HG02798 (cell line): Measurements from ENCODE around the gene LRRC25.
"Not testable (repeated sequence)": the region's sequence is repeated elsewhere in the genome, so short reads cannot be mapped to it uniquely, and the experiment has no call there.

ENCODE experiments used
- ATAC-seq: cut with Tn5 transposase; IDR thresholded peaks from one replicate; pipeline ENCODE4 v1.9.1; 2021; ENCODE audit warnings: mild to moderate bottlenecking; ENCODE audit not compliant: unreplicated experiment, poor library complexity

Gene LRRC25

DNA sequence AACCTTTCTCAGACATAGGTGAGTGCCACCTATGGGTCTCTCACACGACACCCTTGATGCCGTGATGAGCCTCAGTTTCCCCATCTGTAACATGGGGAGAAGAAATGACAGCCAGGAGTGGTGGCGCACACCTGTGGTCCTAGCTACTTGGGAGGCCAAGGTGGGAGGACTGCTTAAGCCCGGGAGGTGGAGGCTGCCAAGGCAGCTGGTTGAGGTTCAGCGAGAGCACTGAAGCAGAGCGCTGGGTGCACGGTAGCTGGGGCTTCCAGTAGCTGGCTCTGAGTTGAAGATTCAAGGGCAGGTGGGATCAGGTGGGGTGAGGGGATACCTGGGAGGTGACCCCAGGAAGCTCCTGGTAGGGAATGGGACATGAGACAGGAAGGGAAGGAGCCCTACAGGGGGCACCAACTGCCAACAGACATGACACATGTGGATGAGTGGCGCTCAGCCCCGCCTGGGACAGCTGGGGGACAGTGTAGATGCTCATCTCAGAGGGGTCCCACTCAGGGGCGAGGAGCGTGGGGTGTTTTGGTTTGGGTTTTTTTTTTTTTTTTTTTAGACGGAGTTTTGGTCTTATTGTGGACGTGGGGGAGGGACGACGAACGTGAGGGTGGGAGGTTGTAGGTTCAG is 15.3 kb upstream of the LRRC25 start:
- no peak for ATAC-seq

DNA sequence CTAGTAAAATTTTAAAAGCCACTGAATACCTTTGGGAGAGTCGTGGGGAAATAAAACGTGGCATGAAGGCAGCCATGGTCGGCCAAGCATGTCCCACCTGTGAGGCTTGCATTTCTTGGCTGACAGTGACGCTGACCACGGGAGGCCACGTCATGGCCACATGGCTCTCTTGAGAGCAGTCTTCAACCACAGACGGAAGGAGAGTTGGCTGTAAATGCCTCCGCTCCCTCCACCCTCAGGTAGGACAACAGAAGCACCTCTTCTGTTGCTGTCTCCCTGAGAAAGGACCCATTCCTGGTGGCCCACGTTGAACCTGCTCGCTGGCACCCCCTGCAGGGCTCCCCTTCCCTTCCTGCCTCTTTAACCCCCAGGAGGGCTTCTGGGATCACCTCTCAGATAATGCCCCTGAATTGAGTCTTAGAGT is 10.6 kb upstream of the LRRC25 start:
- ATAC-seq: no peak

- ATAC-seq: no peak
Measured at GRCh38 chr19:18406749-18407148, 9.3 kb upstream of the LRRC25 start.

DNA sequence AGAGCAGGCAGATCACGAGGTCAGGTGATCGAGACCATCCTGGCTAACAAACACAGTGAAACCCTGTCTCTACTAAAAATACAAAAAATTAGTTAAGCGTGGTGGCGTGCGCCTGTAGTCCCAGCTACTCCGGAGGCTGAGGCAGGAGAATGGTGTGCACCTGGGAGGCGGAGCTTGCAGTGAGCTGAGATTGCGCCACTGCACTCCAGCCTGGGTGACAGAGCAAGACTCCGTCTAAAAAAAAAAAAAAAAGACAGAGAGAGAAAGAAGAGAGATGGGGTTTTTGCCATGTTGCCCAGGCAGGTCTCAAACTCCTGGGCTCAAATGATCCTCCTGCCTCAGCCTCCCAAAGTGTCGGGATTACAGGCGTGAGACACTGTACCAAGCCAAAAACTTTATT is 8.3 kb upstream of the LRRC25 start:
- not testable (repeated sequence) for ATAC-seq

DNA sequence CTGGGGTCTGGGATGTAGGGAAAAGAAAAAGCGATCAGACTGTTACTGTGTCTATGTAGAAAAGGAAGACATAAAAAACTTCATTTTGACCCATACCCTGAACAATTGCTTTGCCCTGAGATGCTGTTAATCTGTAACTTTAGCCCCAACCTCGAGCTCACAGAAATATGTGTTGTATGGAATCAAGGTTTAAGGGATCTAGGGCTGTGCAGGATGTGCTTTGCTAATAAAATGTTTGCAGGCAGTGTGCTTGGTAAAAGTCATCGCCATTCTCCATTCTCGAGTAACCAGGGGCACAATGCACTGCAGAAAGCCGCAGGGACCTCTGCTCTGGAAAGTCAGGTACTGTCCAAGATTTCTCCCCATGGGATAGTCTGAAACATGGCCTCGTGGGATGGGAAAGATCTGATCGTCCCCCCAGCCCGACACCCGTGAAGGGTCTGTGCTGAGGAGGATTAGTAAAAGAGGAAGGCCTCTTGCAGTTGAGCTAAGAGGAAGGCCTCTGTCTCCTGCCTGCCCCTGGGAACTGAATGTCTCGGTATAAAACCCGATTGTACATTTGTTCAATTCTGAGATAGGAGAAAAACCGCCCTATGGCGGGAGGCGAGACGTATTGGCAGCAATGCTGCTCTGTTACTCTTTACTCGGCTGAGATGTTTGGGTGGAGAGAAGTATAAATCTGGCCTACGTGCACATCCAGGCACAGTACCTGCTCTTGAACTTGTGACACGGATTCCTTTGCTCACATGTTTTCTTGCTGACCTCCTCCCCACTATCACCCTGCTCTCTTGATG is 5.2 kb upstream of the LRRC25 start:
- not testable (repeated sequence) for ATAC-seq

GRCh38 chr19:18401580-18402112 is 4.2 kb upstream of the LRRC25 start:
- ATAC-seq: no peak

DNA sequence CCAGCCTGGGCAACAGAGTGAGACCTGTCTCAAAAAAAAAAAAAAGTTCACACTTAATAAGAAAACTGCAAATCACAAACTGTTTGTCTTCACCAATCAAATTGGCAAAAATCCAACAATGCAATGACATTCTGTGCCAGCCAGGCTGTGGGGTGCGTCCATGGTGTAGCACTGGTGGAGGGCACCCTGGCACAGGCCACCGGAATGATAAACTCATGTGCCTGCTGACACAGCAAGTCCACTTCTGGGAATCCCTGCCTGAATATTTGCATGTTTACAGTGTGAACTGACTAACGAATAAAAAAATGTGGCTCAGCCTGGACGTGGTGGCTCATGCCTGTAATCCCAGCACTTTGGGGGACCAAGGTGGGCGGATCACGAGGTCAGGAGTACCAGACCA is 1.6 kb upstream of the LRRC25 start:
- ATAC-seq: no peak

DNA sequence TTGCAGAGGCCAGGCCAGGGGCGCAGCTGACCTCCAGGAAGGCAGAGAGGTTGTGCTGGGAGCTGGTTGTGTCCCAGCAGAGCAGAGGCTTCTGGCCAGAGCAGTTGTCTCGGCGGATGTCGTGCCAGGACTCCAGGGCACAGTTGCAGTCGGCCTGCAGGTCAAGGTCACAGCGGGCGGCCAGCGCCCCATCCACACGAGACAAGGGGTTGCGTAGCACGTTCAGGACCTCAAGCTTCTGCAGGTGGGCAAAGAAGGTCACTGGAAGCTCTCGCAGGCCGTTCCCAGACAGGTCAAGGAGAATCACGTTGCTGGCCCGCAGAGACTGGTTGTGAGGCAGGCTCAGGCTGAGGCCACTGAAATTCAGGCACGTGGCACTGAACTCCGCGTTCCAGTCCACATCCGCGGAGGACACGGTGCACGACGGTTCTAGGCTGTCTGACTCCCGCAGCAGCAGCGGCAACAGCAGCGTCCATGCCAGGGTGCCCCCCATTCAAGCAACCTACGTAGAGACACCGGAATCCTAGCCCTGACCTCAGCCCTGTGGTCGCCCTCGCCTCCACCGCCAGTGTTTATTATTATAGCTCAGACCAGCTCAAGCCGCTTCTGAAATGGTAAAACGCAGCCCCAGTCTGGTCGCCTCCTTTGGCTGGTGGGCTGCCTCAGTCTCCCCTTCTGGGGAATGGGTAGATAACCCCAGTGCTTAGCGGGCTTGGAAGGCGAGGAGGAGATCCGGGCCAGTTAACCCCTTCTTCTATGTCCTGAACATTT is 766 bp downstream of the LRRC25 start:
- no peak for ATAC-seq

DNA sequence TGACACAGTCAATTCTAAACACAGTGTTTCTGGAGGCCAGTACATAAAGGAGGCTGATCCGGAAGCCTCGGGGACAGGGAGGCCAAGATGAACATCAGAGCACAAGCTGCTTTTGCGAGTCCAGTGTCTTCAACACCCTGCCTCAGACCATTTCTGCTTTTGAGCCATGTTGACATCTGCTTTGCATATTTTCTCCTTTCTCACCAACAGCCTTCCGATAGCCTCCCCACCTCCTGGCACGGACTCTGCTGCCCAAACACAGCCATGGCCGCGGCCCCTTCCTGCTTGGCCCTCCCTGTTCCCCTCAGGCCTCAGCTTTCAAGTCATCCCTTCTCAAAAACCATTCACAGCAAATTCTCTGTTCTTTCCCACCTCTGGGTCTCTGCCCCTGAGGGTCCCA is 3.6 kb downstream of the LRRC25 start:
- ATAC-seq: no peak

- ATAC-seq: no peak
Measured at GRCh38 chr19:18392926-18393325, 4.5 kb downstream of the LRRC25 start.

DNA sequence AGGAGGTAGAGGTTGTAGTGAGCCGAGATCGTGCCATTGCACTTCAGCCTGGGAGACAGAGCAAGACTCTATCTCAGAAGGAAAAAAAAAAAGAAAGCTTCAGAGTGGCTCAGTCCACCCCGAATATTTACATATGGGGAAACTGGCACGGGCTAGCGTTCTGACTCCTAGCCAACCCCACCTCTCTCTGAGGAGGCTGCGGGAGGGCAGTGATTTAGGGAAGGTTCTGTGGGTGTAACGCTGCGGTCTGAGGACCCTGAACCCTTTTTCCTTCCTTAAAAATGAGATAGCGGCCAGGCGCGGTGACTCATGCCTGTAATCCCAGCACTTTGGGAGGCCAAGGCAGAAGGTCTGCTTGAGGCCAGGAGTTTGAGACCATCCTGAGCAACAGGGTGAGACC is 5.0 kb downstream of the LRRC25 start:
- no peak for ATAC-seq

DNA sequence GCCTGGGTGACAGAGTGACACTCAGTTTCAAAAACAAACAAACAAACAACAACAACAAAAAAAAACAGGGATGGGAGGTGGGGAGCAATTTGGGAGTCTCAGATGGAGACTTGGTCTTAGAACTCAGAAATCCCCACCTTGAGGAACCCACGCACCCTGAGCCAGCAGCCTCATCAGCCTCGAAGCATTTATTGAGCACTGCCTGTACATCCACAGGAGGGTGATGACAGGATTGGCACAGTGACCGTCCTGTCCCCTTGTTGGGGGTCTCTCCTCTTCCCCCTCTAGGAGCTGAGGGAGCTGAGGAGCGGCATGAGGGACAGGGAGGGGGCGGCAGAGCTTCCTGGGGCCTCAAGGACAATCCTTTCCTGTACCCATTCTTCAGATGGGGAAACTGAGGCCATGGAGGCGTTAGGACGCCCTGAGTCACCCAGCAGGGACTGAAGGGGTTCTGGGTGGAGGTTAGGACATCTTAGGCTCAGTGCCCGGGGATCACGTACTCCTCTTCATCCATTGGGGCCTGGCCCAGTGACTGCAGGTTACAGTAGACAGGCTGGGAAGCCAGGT is 5.8 kb downstream of the LRRC25 start:
- ATAC-seq: no peak

DNA sequence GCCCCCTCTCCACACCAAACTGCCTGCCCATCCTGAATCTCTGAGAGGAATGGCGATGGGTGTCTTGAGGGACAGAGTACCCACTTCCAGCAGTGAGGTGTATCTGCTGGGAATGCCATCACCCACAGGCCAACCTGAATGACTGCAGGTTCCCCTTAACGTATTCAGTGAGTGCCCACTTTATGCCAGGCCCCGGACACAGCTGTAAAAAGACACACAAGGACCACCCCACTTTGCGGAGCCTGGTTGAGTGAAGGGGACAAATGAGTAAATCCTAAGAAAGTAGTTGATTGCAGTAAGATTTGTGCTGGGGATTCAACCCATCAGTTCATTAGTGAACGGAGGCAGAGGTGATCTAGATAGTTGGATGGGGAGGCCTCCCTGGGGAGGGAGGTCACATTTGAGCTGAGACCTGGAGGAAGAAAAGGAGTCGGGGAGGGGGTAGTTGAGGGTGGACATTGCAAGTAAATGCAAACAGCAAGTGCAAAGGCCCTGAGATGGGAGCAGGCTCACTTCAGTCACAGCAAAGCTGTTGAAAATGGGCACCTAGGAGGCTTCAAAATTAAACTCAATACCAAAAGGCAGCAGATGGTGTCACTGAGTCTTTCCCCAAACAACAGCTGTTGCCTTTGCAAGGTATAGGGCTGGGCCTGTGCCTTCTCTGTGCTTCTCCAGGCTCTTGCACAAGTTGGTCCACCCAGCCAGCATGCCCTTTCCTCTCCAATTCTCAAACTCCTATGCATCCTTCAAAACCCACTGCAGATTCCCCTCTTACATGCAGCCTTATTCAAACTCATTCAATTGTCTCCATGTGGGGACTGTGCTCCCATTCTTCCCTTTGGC is 7.1 kb downstream of the LRRC25 start:
- ATAC-seq: no peak

GRCh38 chr19:18389726-18390064 is 7.7 kb downstream of the LRRC25 start:
- ATAC-seq: no peak

DNA sequence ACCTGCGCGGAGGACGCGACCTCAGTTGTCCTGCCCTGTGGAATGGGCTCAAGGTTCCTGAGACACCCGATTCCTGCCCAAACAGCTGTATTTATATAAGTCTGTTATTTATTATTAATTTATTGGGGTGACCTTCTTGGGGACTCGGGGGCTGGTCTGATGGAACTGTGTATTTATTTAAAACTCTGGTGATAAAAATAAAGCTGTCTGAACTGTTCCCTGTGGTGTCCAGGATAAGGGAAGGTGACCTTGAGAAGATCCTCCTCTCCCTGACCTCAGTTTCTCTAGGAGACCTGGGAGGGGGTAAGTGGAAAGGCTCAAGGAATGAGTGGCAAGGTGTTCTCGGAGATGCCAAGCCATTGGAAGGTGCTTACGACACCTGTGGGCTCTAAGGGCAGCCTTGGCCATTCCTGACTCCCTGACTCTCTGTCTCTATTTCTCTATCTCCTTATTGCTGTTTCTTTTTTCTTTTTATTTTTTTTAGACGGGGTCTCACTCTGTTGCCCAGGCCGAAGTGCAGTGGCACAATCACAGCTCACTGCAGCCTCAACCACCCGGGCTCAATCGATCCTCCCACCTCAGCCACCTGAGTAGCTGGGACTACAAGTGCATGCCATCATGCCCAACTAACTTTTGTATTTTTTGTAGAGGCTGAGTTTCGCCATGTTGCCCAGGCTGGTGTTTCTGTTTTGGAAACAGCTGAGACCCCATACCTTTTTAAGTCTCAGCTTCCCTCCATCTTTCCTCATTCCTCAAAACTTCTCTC is 8.3 kb downstream of the LRRC25 start:
- no peak for ATAC-seq

DNA sequence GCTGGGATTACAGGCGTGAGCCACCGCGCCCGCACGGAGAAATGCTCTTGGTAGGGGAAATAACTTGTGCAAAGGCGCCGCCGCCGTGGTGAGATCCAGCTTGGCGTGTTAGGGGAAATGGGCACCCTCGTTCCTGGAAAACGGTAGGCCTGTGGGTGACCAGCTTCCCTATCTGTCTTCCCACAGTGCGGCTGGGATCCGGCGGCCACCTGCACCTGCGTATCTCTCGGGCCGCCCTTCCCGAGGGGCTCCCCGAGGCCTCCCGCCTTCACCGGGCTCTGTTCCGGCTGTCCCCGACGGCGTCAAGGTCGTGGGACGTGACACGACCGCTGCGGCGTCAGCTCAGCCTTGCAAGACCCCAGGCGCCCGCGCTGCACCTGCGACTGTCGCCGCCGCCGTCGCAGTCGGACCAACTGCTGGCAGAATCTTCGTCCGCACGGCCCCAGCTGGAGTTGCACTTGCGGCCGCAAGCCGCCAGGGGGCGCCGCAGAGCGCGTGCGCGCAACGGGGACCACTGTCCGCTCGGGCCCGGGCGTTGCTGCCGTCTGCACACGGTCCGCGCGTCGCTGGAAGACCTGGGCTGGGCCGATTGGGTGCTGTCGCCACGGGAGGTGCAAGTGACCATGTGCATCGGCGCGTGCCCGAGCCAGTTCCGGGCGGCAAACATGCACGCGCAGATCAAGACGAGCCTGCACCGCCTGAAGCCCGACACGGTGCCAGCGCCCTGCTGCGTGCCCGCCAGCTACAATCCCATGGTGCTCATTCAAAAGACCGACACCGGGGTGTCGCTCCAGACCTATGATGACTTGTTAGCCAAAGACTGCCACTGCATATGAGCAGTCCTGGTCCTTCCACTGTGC is 9.1 kb downstream of the LRRC25 start:
- peak; percentile 85 for ATAC-seq

DNA sequence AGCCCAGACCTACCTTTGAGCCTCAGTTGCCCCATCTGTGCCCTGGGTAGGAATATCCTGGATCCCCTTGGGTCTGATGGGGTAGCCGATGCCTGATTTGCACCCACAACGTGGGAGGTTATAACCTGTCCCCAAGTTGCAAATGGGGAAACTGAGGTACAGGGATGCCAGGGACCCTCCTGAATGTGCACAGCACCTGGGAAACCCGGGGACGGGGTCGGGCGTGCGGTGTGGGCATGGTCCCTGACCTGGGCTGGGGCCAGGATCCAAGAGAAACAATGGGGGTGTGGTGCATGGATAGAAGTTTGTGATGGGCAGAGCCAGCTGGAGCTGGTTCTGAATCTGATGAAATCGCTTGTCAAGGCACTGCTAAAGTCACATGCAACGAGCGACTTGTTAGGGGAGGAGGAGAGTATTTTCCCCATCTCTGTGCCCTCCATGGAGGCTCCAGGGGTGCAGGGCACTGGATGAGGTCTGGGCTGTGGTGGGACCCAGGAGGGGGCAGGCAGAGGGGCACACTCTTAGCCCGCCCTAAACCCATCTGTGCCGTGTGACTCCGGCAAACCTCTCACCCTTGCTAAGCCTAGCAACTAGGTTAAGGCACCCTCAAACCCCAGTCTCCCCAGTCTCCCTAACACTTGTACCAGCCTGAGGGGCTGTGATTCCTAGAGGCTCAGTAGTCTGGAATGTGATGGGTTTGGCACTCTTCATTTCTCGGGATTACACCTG is 10.7 kb downstream of the LRRC25 start:
- no peak for ATAC-seq
